IPS-20b (cell line): ENCODE measurements around the gene CTLA4.

ENCODE experiments used
- H3K27ac ChIP-seq: one replicate; pipeline ENCODE4 v1.5.1; 2013; ENCODE audit warnings: low read length
- H3K27me3 ChIP-seq: 2 replicates; pipeline ENCODE4 v1.6.1; 2013; ENCODE audit warnings: mild to moderate bottlenecking, low read length, inconsistent platforms; ENCODE audit not compliant: insufficient read depth
- H3K36me3 ChIP-seq: 2 replicates; pipeline ENCODE4 v1.6.1; 2013; ENCODE audit warnings: low read depth, mild to moderate bottlenecking, inconsistent platforms, low read length, moderate library complexity; ENCODE audit not compliant: insufficient read depth
- H3K4me1 ChIP-seq: 2 replicates; pipeline ENCODE4 v1.6.1; 2013; ENCODE audit warnings: mild to moderate bottlenecking, control low read depth, inconsistent platforms, low read length, moderate library complexity; ENCODE audit not compliant: insufficient read depth
- H3K4me3 ChIP-seq: 2 replicates; pipeline ENCODE4 v1.5.1; 2013; ENCODE audit warnings: mild to moderate bottlenecking, low read length, inconsistent platforms
- H3K9ac ChIP-seq: 2 replicates; pipeline ENCODE4 v1.6.1; 2013; ENCODE audit warnings: low read depth, mild to moderate bottlenecking, inconsistent platforms, low read length, moderate library complexity
- H3K9me3 ChIP-seq: 2 replicates; pipeline ENCODE4 v1.6.1; 2013; ENCODE audit warnings: mild to moderate bottlenecking, low read depth, low read length, inconsistent platforms; ENCODE audit not compliant: insufficient read depth

The CTLA4 gene

DNA sequence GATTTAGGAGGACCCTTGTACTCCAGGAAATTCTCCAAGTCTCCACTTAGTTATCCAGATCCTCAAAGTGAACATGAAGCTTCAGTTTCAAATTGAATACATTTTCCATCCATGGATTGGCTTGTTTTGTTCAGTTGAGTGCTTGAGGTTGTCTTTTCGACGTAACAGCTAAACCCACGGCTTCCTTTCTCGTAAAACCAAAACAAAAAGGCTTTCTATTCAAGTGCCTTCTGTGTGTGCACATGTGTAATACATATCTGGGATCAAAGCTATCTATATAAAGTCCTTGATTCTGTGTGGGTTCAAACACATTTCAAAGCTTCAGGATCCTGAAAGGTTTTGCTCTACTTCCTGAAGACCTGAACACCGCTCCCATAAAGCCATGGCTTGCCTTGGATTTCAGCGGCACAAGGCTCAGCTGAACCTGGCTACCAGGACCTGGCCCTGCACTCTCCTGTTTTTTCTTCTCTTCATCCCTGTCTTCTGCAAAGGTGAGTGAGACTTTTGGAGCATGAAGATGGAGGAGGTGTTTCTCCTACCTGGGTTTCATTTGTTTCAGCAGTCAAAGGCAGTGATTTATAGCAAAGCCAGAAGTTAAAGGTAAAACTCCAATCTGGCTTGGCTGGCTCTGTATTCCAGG, at the start of gene CTLA4:
Gene CTLA4 (plus strand): TSS at position 211 of the 640 bp plus-strand sequence. CDS start 172 bp downstream, at position 383.
- H3K36me3 ChIP-seq, result no peaks in the 10 kb centered on the region
- no peak within 1 kb of the TSS for H3K27ac ChIP-seq
- H3K9me3 ChIP-seq, result no peaks in the 10 kb centered on the region
- H3K27me3 ChIP-seq, result no peaks in the 10 kb centered on the region
- no peaks in the 10 kb centered on the region for H3K4me1 ChIP-seq
- H3K4me3 ChIP-seq, result no peak within 1 kb of the TSS
- H3K9ac ChIP-seq, result no peak within 1 kb of the TSS

GRCh38 chr2:203818656-203819055, 48.9 kb upstream of the CTLA4 start:
- Histone ChIP-seq H3K27ac (no peak overlapping the region), H3K9ac (no peak overlapping the region), H3K27me3 (no peaks in the 10 kb centered on the region), H3K4me3 (no peak overlapping the region), H3K36me3 (no peaks in the 10 kb centered on the region), H3K4me1 (no peaks in the 10 kb centered on the region), H3K9me3 (no peaks in the 10 kb centered on the region)

- H3K4me3 ChIP-seq, result no peak overlapping the region
- H3K4me1 ChIP-seq, result no peaks in the 10 kb centered on the region
- H3K27me3 ChIP-seq, result no peaks in the 10 kb centered on the region
- no peaks in the 10 kb centered on the region for H3K36me3 ChIP-seq
- no peak overlapping the region for H3K27ac ChIP-seq
- H3K9me3 ChIP-seq, result no peaks in the 10 kb centered on the region
- H3K9ac ChIP-seq, result no peak overlapping the region
These were observed 48.0 kb upstream of the CTLA4 start for GRCh38 chr2:203819434-203820133.

DNA sequence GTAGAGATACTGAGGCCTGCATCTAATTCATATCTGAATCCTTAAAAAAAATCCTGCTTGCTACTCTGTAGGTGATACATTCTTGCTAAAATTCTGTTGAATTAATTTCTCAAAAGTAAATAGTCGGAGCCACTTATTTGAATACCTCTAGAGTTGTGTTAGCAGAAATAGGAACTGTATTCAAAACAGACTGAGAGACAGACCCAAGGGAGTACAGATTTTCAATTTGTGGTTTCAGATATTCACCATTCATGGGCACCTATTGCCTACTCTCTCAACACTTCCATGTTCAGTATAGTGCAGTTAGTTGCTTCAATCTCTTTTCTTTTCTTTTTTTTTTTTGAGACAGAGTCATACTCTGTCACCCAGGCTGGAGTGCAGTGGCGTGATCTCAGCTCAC, 46.6 kb upstream of the CTLA4 start:
- no peak overlapping the region for H3K4me3 ChIP-seq
- no peaks in the 10 kb centered on the region for H3K36me3 ChIP-seq
- no peak overlapping the region for H3K9ac ChIP-seq
- H3K9me3 ChIP-seq, result no peaks in the 10 kb centered on the region
- no peaks in the 10 kb centered on the region for H3K27me3 ChIP-seq
- no peak overlapping the region for H3K27ac ChIP-seq
- no peaks in the 10 kb centered on the region for H3K4me1 ChIP-seq

- H3K27ac ChIP-seq, result no peak overlapping the region
- H3K4me3 ChIP-seq, result no peak overlapping the region
- no peaks in the 10 kb centered on the region for H3K9me3 ChIP-seq
- no peak overlapping the region for H3K9ac ChIP-seq
- H3K27me3 ChIP-seq, result no peaks in the 10 kb centered on the region
- H3K36me3 ChIP-seq, result no peaks in the 10 kb centered on the region
- H3K4me1 ChIP-seq, result no peaks in the 10 kb centered on the region
These were observed 45.3 kb upstream of the CTLA4 start for GRCh38 chr2:203822240-203822639.

DNA sequence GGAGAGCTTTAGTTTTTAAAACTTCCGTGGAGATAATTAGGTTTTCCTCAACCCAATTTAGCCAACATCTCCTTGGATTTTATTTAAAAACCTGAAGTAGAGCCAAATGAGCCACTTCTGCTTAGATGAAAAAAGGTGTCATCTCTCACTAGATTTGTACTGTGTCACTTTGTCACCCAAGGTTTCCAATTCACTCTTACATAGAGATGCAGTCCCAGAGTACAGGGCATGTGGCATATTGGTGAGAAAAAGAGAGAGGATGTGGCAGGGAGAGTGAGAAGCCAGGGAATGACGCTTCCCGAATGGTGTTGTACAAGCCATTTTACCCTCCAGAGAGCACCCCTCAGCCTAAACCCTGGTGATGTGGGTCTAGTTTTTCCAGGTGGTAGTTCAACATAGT, 44.4 kb upstream of the CTLA4 start:
- Histone ChIP-seq H3K9ac (no peak overlapping the region), H3K4me3 (no peak overlapping the region), H3K27ac (no peak overlapping the region), H3K27me3 (no peaks in the 10 kb centered on the region), H3K36me3 (no peaks in the 10 kb centered on the region), H3K4me1 (no peaks in the 10 kb centered on the region), H3K9me3 (no peaks in the 10 kb centered on the region)

GRCh38 chr2:203824057-203824456, 43.5 kb upstream of the CTLA4 start:
- no peaks in the 10 kb centered on the region for H3K4me1 ChIP-seq
- H3K27ac ChIP-seq, result no peak overlapping the region
- H3K4me3 ChIP-seq, result no peak overlapping the region
- H3K27me3 ChIP-seq, result no peaks in the 10 kb centered on the region
- no peaks in the 10 kb centered on the region for H3K36me3 ChIP-seq
- no peak overlapping the region for H3K9ac ChIP-seq
- H3K9me3 ChIP-seq, result no peaks in the 10 kb centered on the region

GRCh38 chr2:203824603-203825002, 43.0 kb upstream of the CTLA4 start:
- no peaks in the 10 kb centered on the region for H3K4me1 ChIP-seq
- H3K27me3 ChIP-seq, result no peaks in the 10 kb centered on the region
- H3K9me3 ChIP-seq, result no peaks in the 10 kb centered on the region
- no peaks in the 10 kb centered on the region for H3K36me3 ChIP-seq
- no peak overlapping the region for H3K4me3 ChIP-seq
- H3K9ac ChIP-seq, result no peak overlapping the region
- H3K27ac ChIP-seq, result no peak overlapping the region

DNA sequence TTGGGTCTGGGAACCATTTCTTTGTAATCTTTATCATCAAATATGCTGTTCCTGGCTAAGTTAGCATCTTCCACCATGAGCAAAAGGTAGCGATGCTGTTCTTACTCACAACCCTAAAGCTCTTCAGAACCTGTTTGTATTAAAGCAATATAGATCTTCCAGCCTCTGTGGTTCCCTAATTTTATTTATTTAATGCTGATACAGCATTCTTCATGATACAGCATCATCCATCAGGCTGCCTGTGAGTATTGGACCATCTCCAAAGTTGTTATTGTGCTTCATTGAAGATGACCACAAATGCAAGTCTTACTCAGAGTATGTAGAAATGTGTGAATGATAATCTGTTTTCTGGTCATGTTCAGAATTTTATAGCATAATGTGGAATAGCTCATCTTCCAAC, 40.9 kb upstream of the CTLA4 start:
- Histone ChIP-seq H3K4me3 (no peak overlapping the region), H3K27ac (no peak overlapping the region), H3K36me3 (no peaks in the 10 kb centered on the region), H3K9me3 (no peaks in the 10 kb centered on the region), H3K27me3 (no peaks in the 10 kb centered on the region), H3K9ac (no peak overlapping the region), H3K4me1 (no peaks in the 10 kb centered on the region)

DNA sequence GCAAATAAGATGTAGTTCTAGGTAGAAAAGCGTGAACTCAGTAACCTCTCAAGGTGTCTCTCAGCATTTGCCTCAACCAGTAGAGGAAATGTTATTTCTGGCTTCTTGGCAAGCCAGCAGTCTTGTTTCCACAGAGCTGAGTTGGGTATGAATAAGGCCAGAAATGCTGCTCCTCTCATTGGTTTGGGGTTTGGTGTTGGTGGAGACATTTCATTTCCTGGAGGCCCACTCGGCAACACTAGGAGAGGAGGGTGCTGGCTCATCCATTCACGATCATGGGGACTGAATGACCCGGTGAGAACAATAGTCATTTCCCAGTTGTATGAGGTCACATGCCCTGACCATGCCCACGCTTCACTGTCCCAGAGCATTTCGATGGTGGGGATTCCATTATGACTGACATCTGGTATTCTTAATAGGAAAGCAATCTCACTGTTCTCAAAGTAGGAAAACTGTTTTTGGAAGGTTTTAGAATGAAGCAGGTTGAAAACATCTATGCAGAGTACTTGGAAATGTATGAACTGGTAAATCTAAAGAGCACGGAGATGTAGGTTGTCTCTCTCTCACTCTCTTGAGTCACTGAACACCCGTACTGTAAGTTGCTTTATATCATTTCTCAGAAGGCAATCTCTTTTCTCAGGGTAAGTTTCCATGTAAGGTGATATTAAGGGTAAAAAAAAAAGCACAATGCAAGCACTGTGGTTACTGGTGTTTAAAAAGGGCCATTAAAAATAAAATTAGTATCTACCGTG, 37.1 kb upstream of the CTLA4 start:
- Histone ChIP-seq H3K36me3 (no peaks in the 10 kb centered on the region), H3K9me3 (no peaks in the 10 kb centered on the region), H3K27me3 (no peaks in the 10 kb centered on the region), H3K9ac (no peak overlapping the region), H3K4me1 (no peaks in the 10 kb centered on the region), H3K27ac (no peak overlapping the region), H3K4me3 (no peak overlapping the region)

GRCh38 chr2:203835420-203835819, 32.2 kb upstream of the CTLA4 start:
- Histone ChIP-seq H3K36me3 (no peaks in the 10 kb centered on the region), H3K27me3 (no peaks in the 10 kb centered on the region), H3K9ac (no peak overlapping the region), H3K27ac (no peak overlapping the region), H3K4me1 (no peaks in the 10 kb centered on the region; the same call in 1 of the 2 replicates), H3K9me3 (no peaks in the 10 kb centered on the region), H3K4me3 (no peak overlapping the region)
